H9 (cell line): ENCODE measurements around the gene PTPN23. TPM values are rescaled to one million over a fixed set of nuclear protein-coding genes. Genes with fewer than 3 reads are reported as not detected.

Experiments used
- DNase-seq: peaks from one replicate; pipeline ENCODE4 v3.0.0-alpha.2; 2017
- H2AFZ ChIP-seq: one replicate; pipeline ENCODE4 v1.6.1; 2013; ENCODE audit warnings: mild to moderate bottlenecking, low read length, control low read depth, moderate library complexity
- H2AK5ac ChIP-seq: 2 replicates; pipeline ENCODE4 v1.6.1; 2013; ENCODE audit warnings: low read length, control low read depth, mixed read lengths; ENCODE audit not compliant: insufficient read length
- H2BK120ac ChIP-seq: one replicate; pipeline ENCODE4 v1.6.1; 2013; ENCODE audit warnings: low read depth, mild to moderate bottlenecking, low read length, control low read depth, inconsistent platforms; ENCODE audit not compliant: poor library complexity, severe bottlenecking
- H2BK12ac ChIP-seq: 2 replicates; pipeline ENCODE4 v1.6.1; 2013; ENCODE audit warnings: low read length, control low read depth, mixed read lengths, low read depth; ENCODE audit not compliant: insufficient read length
- H2BK15ac ChIP-seq: 2 replicates; pipeline ENCODE4 v1.6.1; 2013; ENCODE audit warnings: low read depth, low read length, control low read depth
- H2BK20ac ChIP-seq: one replicate; pipeline ENCODE4 v1.6.1; 2013; ENCODE audit warnings: low read depth, mild to moderate bottlenecking, low read length, control low read depth, inconsistent platforms; ENCODE audit not compliant: poor library complexity, severe bottlenecking
- H2BK5ac ChIP-seq: 2 replicates; pipeline ENCODE4 v1.6.1; 2013; ENCODE audit warnings: low read length, control low read depth, mixed read lengths; ENCODE audit not compliant: insufficient read length
- H3K14ac ChIP-seq: 2 replicates; pipeline ENCODE4 v1.6.1; 2013; ENCODE audit warnings: low read length, control low read depth; ENCODE audit not compliant: insufficient read depth
- H3K18ac ChIP-seq: 2 replicates; pipeline ENCODE4 v1.6.1; 2013; ENCODE audit warnings: low read depth, mild to moderate bottlenecking, mixed read lengths, low read length, control low read depth; ENCODE audit not compliant: insufficient read length
- H3K23ac ChIP-seq: 2 replicates; pipeline ENCODE4 v1.6.1; 2013; ENCODE audit warnings: low read length, control low read depth, mixed read lengths, low read depth; ENCODE audit not compliant: insufficient read length
- H3K23me2 ChIP-seq: 2 replicates; pipeline ENCODE4 v1.6.1; 2013; ENCODE audit warnings: low read depth, mild to moderate bottlenecking, mixed read lengths, low read length, control low read depth; ENCODE audit not compliant: insufficient read length, poor library complexity, severe bottlenecking
- H3K27ac ChIP-seq: 2 replicates; pipeline ENCODE4 v1.5.1; 2013; ENCODE audit warnings: low read length, control low read depth, mixed read lengths, low read depth; ENCODE audit not compliant: insufficient read length
- H3K27me3 ChIP-seq: 2 replicates; pipeline ENCODE4 v1.6.1; 2013; ENCODE audit warnings: low read length, control low read depth, inconsistent platforms; ENCODE audit not compliant: insufficient read depth
- H3K4ac ChIP-seq: 2 replicates; pipeline ENCODE4 v1.6.1; 2013; ENCODE audit warnings: low read depth, mild to moderate bottlenecking, control low read depth, inconsistent platforms, low read length, moderate library complexity
- H3K4me1 ChIP-seq: 2 replicates; pipeline ENCODE4 v1.6.1; 2013; ENCODE audit warnings: low read length, control low read depth, inconsistent platforms; ENCODE audit not compliant: insufficient read depth
- H3K4me2 ChIP-seq: 2 replicates; pipeline ENCODE4 v1.6.1; 2013; ENCODE audit warnings: low read length, control low read depth, mixed read lengths; ENCODE audit not compliant: insufficient read length, insufficient read depth
- H3K56ac ChIP-seq: 2 replicates; pipeline ENCODE4 v1.6.1; 2013; ENCODE audit warnings: low read depth, mild to moderate bottlenecking, mixed read lengths, low read length, control low read depth; ENCODE audit not compliant: insufficient read length
- H3K79me1 ChIP-seq: 2 replicates; pipeline ENCODE4 v1.6.1; 2013; ENCODE audit warnings: low read depth, mild to moderate bottlenecking, moderate library complexity, low read length, control low read depth, inconsistent platforms; ENCODE audit not compliant: insufficient read depth, poor library complexity, severe bottlenecking
- H3K79me2 ChIP-seq: 2 replicates; pipeline ENCODE4 v1.6.1; 2013; ENCODE audit warnings: low read length, control low read depth, inconsistent platforms; ENCODE audit not compliant: insufficient read depth
- H3K9ac ChIP-seq: 2 replicates; pipeline ENCODE4 v1.6.1; 2013; ENCODE audit warnings: low read length, control low read depth, mixed read lengths; ENCODE audit not compliant: insufficient read length; ENCODE audit errors: extremely low read depth
- H3K9me3 ChIP-seq: one replicate; pipeline ENCODE4 v1.6.1; 2013; ENCODE audit warnings: low read depth, low read length, inconsistent platforms; ENCODE audit not compliant: control insufficient read depth
- H3T11ph ChIP-seq: one replicate; pipeline ENCODE4 v1.6.1; 2013; ENCODE audit warnings: mild to moderate bottlenecking, low read length, control low read depth, inconsistent platforms
- H4K20me1 ChIP-seq: one replicate; pipeline ENCODE4 v1.6.1; 2013; ENCODE audit not compliant: control insufficient read depth, insufficient read length, insufficient read depth
- H4K5ac ChIP-seq: 2 replicates; pipeline ENCODE4 v1.6.1; 2013; ENCODE audit warnings: low read depth, mild to moderate bottlenecking, mixed read lengths, low read length, control low read depth; ENCODE audit not compliant: insufficient read length
- H4K8ac ChIP-seq: replicated peaks from 2 replicates; pipeline ENCODE4 v1.6.1; 2013; ENCODE audit warnings: low read length, control low read depth, mixed read lengths, low read depth; ENCODE audit not compliant: insufficient read length
- H4K91ac ChIP-seq: 2 replicates; pipeline ENCODE4 v1.6.1; 2013; ENCODE audit warnings: low read depth, mild to moderate bottlenecking, moderate library complexity, mixed read lengths, low read length, control low read depth; ENCODE audit not compliant: insufficient read length
- H3K27ac Mint-ChIP-seq, 3 experiments: 2 replicates in 2 of 3; 3 replicates in 1 of 3; pipeline ENCODE4 v1.8.0; 2020 to 2021; ENCODE audit warnings: mixed read lengths in 3 of 3, mild to moderate bottlenecking in 1 of 3, moderate library complexity in 1 of 3
- H3K27me3 Mint-ChIP-seq: 2 replicates; pipeline ENCODE4 v1.8.0; 2021; ENCODE audit warnings: low read depth, mild to moderate bottlenecking, moderate library complexity, mixed read lengths
- H3K36me3 Mint-ChIP-seq, 3 experiments: 2 replicates in 2 of 3; 3 replicates in 1 of 3; pipeline ENCODE4 v1.8.0; 2020 to 2021; ENCODE audit warnings: low read depth in 3 of 3, mixed read lengths in 3 of 3; ENCODE audit not compliant: insufficient read depth in 1 of 3
- H3K4me1 Mint-ChIP-seq, 2 experiments: 2 replicates each; pipeline ENCODE4 v1.8.0; 2020; ENCODE audit warnings: mixed read lengths in 2 of 2
- H3K4me3 Mint-ChIP-seq, 2 experiments: 2 replicates in 1 of 2; 3 replicates in 1 of 2; pipeline ENCODE4 v1.8.0; 2020 to 2021; ENCODE audit warnings: mild to moderate bottlenecking in 2 of 2, mixed read lengths in 2 of 2, moderate library complexity in 1 of 2
- H3K9me3 Mint-ChIP-seq, 2 experiments: 2 replicates in 1 of 2; 3 replicates in 1 of 2; pipeline ENCODE4 v1.8.0; 2020; ENCODE audit warnings: mild to moderate bottlenecking in 2 of 2, mixed read lengths in 2 of 2, moderate library complexity in 1 of 2
- CTCF ChIP-seq: fragments of 200-600 bp; sonication (generic); conservative IDR thresholded peaks from 3 replicates; pipeline ENCODE4 v1.8.0; 2021; ENCODE audit warnings: antibody characterized with exemption, mild to moderate bottlenecking
- whole genome bisulfite sequencing: extraction: QIAGEN DNeasy Blood & Tissue Kit; methylation state at CpG from one replicate; pipeline ENCODE4 v1.1.7; 2013; ENCODE audit warnings: missing lambda C conversion rate, low lambda C conversion rate, mixed read lengths; ENCODE audit not compliant: insufficient read length; ENCODE audit errors: extremely low coverage; 5-methylcytosine and 5-hydroxymethylcytosine counted together
- total RNA-seq: library from RNA; stranded (reverse); gene quantifications from 2 replicates; pipeline ENCODE4 v1.2.1, GENCODE V29; 2021

The PTPN23 gene
- total RNA-seq, 1 experiment from 2014 or later = 42.2 TPM

- peaks cover 2% of the 10 kb centered on the region for H4K20me1 ChIP-seq
- H3K14ac ChIP-seq = no peak overlapping the region
- no peak overlapping the region for H3K27ac ChIP-seq
- no peaks in the 10 kb centered on the region for H3K79me2 ChIP-seq
- H3K9ac ChIP-seq = no peak overlapping the region
- H3K18ac ChIP-seq = no peak overlapping the region
- no peak overlapping the region for H3K4me3 Mint-ChIP-seq
- peaks cover 28 to 61% (median 53%) of the 10 kb centered on the region in 3 experiments for H3K36me3 Mint-ChIP-seq
- H2BK5ac ChIP-seq = no peak overlapping the region
- peaks cover 10 to 23% of the 10 kb centered on the region in 2 experiments for H3K4me1 Mint-ChIP-seq
- H2AK5ac ChIP-seq = no peak overlapping the region
- DNase-seq = no peak
- no peak overlapping the region for H3K56ac ChIP-seq
- H2BK120ac ChIP-seq = no peak overlapping the region
- no peak overlapping the region for H3K23ac ChIP-seq
- H4K8ac ChIP-seq = no peak overlapping the region
- H3T11ph ChIP-seq = no peak overlapping the region
- H4K91ac ChIP-seq = no peak overlapping the region
- no peak overlapping the region for H3K27ac Mint-ChIP-seq
- no peaks in the 10 kb centered on the region for H3K79me1 ChIP-seq
- no peak overlapping the region for H4K5ac ChIP-seq
- no peaks in the 10 kb centered on the region for H3K27me3 ChIP-seq
- no peak overlapping the region for H2BK20ac ChIP-seq
- no CpG with 5 or more reads among the region's 53 CpGs for WGBS
- H2BK15ac ChIP-seq = no peak overlapping the region
- H3K27me3 Mint-ChIP-seq = no peaks in the 10 kb centered on the region; the same call in 1 of the 2 replicates
- H3K4ac ChIP-seq = no peak overlapping the region
- no peak overlapping the region for H2BK12ac ChIP-seq
- no peaks in the 10 kb centered on the region for H3K9me3 ChIP-seq
- peaks cover 0 to 9% of the 10 kb centered on the region in 2 experiments; a peak in 4 of 5 replicates for H3K9me3 Mint-ChIP-seq
- H3K4me1 ChIP-seq = no peaks in the 10 kb centered on the region
- H2AFZ ChIP-seq = no peak overlapping the region
- H3K23me2 ChIP-seq = no peaks in the 10 kb centered on the region
- no peak overlapping the region for H3K4me2 ChIP-seq
- TF ChIP-seq CTCF = peak; percentile 41; the same call in 2 of the 3 replicates
These were observed 37.6 kb downstream of the PTPN23 start for GRCh38 chr3:47418167-47419082.
